Right ventricle myocardium superior (tissue), 1 donor: Measurements from ENCODE around the gene ANAPC2. TPM values are rescaled to one million over a fixed set of nuclear protein-coding genes. Genes with fewer than 3 reads are reported as not detected.
A peak's percentile ranks its signal among the peaks of the same experiment; 100 is the strongest.

Experiments used
- ATAC-seq: fragments of 200-7000 bp; cut with Tn5 transposase; one replicate; pipeline ENCODE4 v1.9.1; 2020; ENCODE audit warnings: mild to moderate bottlenecking; ENCODE audit not compliant: poor library complexity
- DNase-seq: peaks from one replicate; pipeline ENCODE4 v3.0.0-alpha.2; 2020
- intact Hi-C: fragments of 100-400 bp; cut with DNase I; formaldehyde crosslinking; loops from one replicate; pipeline ENCODE4 v1.11.2; 2022
- total RNA-seq: library from RNA; stranded (reverse); fragmentation: NEBNext Ultra II Directional; extraction: Animal tissue kit (Norgen Biotek cat#: 25700); gene quantifications from one replicate; pipeline ENCODE4 v1.2.1, GENCODE V29; 2021
- donor health status: DM: no; HTN: yes; CAD: no; lungs with severe emphysema.

ANAPC2 gene
- total RNA-seq, 1 donor from 2014 or later = 33.9 TPM

DNA sequence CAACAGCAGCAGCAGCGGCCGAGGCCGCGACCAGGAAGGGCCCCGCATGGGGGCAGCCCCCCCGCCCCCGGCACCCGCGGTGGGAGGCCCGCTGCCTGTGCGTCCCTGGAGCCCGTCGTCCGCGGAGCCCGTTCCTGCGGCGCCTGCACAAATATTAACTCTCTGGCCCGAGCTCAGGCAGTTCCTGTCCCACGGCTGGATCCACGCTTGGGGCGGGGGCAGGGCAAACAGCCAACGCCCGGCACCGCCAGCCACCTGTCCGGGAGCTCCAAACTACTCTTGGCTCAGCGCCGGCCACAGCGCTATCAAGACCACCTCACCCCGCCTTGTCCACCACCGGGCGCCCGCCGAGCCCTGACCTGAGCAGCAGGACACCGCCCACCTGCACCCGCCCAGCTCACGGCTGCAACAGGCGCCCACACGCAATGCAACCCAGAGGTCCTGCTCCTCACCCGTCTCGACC, 18.4 kb downstream of the ANAPC2 start, which contains the start of gene LRRC26:
TSS of gene LRRC26 (minus strand) at position 156 of the 463 bp plus-strand sequence. CDS start at position 48, 108 bp downstream.
- no peak for DNase-seq
- ATAC-seq = no peak
- intact Hi-C loops = no loop called here

GRCh38 chr9:137168904-137169856, 19.2 kb downstream of the ANAPC2 start:
- no peak for DNase-seq
- peak; percentile 64 for ATAC-seq
- intact Hi-C loops = no loop called here

- intact Hi-C loops = no loop called here
- ATAC-seq = peak; percentile 19
- DNase-seq = no peak
Observed at GRCh38 chr9:137168573-137168903, 19.8 kb downstream of the ANAPC2 start.

GRCh38 chr9:137167747-137168572, 20.4 kb downstream of the ANAPC2 start:
- ATAC-seq (peak; percentile 8), DNase-seq (no peak)
- intact Hi-C loops = no loop called here

DNA sequence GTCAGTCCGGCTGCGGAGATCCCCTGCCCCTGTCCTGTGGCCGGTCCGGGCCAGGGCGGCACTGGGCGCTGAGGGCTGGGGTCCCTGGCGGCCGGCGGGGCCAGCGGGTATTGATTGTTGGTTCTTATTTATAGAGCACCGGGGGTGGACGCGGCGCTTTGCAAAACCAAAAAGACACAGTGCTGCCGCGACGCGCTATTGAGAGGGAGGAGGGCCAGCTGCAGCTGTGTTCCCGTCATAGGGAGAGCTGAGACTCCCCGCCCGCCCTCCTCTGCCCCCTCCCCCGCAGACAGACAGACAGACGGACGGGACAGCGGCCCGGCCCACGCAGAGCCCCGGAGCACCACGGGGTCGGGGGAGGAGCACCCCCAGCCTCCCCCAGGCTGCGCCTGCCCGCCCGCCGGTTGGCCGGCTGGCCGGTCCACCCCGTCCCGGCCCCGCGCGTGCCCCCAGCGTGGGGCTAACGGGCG, 21.0 kb downstream of the ANAPC2 start:
- ATAC-seq (no peak), DNase-seq (no peak)
- intact Hi-C loops = no loop called here

- intact Hi-C loops = no loop called here
Observed at GRCh38 chr9:137166380-137167229, 21.8 kb downstream of the ANAPC2 start.

GRCh38 chr9:137165250-137165836, 23.0 kb downstream of the ANAPC2 start:
- no peak for ATAC-seq
- no peak for DNase-seq
- intact Hi-C loops = no loop called here

More at GRCh38 chr9:137166380-137167229, 21.8 kb downstream of the ANAPC2 start:
- DNase-seq = no peak
- no peak for ATAC-seq

DNA sequence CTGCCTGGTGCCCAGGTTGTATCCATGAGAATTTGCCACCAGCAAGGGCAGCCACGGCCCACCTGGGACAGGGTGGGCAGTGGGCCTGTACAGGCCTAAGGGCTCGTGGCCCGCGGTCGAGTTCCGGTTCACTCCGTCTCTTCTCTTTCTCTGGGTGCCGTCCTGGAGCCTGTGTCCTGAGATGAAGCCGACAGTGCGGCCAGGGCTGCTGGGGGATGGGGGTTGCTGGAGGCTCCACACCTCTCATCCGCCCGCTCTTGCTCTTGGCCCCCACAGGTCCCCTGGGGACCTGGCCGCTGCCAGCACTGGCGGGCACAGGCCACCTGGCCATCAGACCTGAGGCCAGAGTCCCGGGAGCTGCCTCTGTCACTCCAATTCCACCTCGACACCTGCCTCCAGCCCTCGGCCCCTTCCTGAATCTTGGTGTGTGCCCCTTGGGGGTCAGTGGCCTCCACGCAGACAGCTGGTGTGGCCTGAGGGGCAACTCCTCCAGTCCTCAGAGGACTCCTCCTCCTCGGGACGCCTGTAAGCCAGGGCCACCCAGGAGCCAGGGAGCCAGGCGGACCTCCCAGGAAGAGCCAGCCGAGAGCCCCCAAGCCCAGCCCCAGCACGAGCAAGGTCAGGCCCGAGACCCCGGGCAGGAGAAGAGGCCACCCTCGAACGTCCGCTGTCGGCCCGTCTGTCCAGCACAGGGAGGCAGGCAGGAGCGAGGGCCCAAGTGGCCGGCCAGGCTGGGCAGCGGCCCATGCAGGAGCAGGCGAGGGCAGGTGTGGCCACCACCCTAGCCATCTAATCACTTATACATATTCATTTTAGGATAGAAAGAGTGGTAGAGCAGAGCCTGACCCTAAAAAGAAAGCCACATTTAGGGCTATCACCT, 23.8 kb downstream of the ANAPC2 start:
- ATAC-seq (no peak), DNase-seq (no peak)
- intact Hi-C loops = no loop called here

- DNase-seq = no peak
Observed at GRCh38 chr9:137163805-137164204, 24.6 kb downstream of the ANAPC2 start.

GRCh38 chr9:137163365-137163715, 25.0 kb downstream of the ANAPC2 start:
- ATAC-seq = peak; percentile 41
- no peak for DNase-seq
- intact Hi-C loops = no loop called here

More at GRCh38 chr9:137163805-137164204, 24.6 kb downstream of the ANAPC2 start:
- intact Hi-C loops = no loop called here
- no peak for ATAC-seq

DNA sequence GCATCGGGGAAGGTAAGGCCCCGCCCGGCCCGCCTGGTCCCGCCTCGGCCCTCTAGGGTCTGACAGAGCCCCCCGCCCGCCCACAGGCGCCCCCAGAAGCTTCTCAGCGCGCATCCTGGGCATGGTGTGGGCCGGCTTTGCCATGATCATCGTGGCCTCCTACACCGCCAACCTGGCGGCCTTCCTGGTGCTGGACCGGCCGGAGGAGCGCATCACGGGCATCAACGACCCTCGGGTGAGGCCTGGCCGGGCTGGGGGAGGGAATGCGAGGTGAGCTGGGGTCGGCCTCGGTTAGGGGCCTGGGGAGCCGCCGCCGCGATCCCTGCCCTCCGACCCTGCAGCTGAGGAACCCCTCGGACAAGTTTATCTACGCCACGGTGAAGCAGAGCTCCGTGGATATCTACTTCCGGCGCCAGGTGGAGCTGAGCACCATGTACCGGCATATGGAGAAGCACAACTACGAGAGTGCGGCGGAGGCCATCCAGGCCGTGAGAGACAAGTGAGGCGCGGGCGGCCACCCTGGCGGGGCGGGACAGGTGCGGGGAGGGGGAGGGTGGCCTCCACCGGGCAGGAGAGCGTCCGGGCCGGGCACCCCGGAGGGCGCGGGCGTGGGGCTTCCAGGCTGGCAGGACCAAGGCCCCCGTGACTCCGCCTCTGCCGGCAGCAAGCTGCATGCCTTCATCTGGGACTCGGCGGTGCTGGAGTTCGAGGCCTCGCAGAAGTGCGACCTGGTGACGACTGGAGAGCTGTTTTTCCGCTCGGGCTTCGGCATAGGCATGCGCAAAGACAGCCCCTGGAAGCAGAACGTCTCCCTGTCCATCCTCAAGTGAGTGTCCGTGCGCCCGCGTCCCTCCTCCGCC, 25.6 kb downstream of the ANAPC2 start:
- intact Hi-C loops = no loop called here
- ATAC-seq = peak; percentile 75
- DNase-seq = no peak

- intact Hi-C loops = no loop called here
- no peak for ATAC-seq
- DNase-seq = no peak
Observed at GRCh38 chr9:137161558-137162486, 26.5 kb downstream of the ANAPC2 start.

GRCh38 chr9:137160716-137161557, 27.4 kb downstream of the ANAPC2 start:
- ATAC-seq (no peak), DNase-seq (no peak)
- intact Hi-C loops = no loop called here

DNA sequence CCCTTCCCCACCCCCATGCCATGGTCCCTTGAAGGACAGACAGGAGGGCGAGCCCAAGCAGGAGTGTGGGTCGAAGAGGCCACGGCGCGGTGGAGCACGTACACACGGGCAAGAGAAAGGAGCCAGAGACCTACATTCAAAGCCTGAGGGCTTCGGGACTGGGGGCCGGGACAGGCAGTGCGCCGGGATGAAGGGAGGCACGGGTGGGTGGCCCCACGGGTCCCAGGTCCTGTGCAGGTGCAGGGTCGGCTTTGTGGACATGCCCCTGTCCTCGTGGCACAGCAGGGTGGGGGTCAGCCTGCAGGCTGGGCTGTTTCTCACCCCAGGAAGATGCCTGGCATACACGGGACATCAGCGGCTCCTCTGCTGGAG, 28.3 kb downstream of the ANAPC2 start:
- ATAC-seq (no peak), DNase-seq (no peak)
- intact Hi-C loops = no loop called here
